ENCODE measurements around the gene TM9SF4.

TM9SF4 gene

DNA sequence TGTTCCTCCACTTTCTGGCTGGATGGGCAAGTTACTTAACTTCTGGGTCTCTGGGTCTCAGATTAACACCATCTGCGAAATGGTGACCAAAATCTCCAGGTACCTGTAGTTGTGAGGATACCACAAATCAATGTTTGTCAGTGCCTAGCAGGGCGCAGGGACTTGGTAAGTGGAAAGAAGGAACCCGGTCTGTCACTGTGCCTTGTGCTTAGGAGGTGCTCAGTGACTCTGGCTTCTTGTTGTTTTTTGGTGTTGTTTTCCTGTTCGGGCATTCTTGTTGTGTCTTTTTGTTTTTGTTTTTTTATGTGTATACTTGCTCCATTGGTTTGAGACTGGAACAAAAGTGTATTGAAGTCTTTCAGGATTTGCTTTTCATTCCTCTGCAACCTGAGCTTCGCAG is 17.8 kb downstream of the TM9SF4 start:
- DNase-seq (ENCODE audit: low read depth): no peak
- no peak overlapping the region for H3K4me3 ChIP-seq (ENCODE audit: low read length)
- TF ChIP-seq, protein P1, sequence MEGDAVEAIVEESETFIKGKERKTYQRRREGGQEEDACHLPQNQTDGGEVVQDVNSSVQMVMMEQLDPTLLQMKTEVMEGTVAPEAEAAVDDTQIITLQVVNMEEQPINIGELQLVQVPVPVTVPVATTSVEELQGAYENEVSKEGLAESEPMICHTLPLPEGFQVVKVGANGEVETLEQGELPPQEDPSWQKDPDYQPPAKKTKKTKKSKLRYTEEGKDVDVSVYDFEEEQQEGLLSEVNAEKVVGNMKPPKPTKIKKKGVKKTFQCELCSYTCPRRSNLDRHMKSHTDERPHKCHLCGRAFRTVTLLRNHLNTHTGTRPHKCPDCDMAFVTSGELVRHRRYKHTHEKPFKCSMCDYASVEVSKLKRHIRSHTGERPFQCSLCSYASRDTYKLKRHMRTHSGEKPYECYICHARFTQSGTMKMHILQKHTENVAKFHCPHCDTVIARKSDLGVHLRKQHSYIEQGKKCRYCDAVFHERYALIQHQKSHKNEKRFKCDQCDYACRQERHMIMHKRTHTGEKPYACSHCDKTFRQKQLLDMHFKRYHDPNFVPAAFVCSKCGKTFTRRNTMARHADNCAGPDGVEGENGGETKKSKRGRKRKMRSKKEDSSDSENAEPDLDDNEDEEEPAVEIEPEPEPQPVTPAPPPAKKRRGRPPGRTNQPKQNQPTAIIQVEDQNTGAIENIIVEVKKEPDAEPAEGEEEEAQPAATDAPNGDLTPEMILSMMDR (conservative IDR thresholded peaks at IDR 0.05; ENCODE audit: low read depth, low read length): no peak

DNA sequence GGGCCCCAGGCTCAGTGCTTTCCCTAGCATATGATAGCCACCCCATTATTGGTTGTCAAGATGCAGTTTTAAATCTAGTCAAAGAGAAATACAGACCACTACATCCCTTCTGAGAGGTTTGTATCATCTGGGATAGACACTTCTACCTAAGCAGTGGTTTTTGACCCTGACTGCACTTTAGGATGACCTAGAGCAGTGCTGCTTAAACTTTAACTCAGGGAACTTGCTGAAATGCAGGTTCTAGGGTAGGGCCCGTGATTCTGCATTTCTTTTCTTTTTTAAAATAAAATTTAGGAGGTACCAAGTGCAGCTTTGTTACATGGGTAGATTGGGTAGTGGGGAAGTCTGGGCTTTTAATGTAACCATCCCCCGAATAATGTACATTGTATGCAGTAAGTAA is 18.7 kb downstream of the TM9SF4 start:
- DNase-seq (ENCODE audit: low read depth): no peak
- no peak overlapping the region for H3K4me3 ChIP-seq (ENCODE audit: low read length)
- TF ChIP-seq, protein P1 (conservative IDR thresholded peaks at IDR 0.05; ENCODE audit: low read depth, low read length): no peak

DNA sequence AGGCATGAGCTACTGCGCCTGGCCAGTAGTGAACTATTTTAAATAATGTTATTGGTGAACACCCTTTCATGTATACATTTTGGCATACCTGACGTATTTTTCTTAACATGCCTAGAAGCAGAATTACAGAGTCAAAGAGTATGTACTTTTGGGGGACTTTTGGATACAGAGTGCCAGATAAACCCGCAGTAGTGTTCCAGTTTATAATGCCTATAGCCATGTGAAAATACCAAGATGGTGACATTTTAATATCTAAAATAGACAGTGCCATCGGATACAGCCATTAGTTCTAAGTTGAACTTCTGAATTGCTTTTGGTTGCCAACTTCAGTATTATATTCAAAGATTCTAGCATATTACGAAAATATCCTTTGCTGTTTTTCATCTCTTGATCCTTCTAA is 20.3 kb downstream of the TM9SF4 start:
- TF ChIP-seq, protein P1 (conservative IDR thresholded peaks at IDR 0.05; ENCODE audit: low read depth, low read length): no peak
- H3K4me3 ChIP-seq (ENCODE audit: low read length): no peak overlapping the region
- no peak for DNase-seq (ENCODE audit: low read depth)

DNA sequence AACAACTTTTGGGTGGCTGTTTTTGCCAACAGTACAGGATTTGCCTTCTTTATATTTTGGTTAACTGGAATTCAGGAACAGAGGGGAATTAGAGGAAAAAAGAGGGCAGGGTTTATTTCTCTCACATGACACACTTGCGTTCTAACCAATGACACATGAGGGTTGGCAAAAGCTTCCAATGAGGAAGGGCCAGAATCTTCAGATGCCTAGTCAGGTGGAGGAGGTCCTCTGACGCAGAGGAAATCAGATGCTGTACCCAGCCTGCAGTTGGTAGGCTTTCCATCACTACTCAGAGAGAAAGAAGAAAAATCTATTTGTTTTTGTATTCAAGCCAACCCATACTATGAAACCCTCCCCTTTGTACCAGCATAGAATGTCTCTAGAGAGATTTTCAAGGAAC is 20.8 kb downstream of the TM9SF4 start:
- TF ChIP-seq, protein P1 (conservative IDR thresholded peaks at IDR 0.05; ENCODE audit: low read depth, low read length): no peak
- H3K4me3 ChIP-seq (ENCODE audit: low read length): no peak overlapping the region
- no peak for DNase-seq (ENCODE audit: low read depth)

DNA sequence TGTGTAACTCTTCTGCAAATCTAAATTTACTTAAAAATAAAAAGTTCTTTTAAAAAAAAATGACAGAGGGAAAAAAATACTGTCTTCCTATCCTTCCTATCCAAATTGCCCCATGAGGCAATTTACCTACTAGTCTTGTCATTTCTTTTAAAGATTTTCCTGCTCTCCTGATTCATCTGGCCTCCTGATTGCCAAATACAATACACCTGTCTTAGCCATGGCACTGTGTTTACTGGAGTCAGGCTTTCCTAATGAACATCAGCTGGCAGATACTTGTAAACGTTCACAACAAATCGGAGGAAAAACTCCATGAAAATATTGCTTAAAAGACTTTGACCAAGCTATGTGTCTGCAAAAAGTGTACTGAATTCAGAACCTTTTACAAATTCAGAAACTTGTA is 21.5 kb downstream of the TM9SF4 start:
- H3K4me3 ChIP-seq (ENCODE audit: low read length): no peak overlapping the region
- TF ChIP-seq, protein P1 (conservative IDR thresholded peaks at IDR 0.05; ENCODE audit: low read depth, low read length): no peak
- DNase-seq (ENCODE audit: low read depth): no peak

DNA sequence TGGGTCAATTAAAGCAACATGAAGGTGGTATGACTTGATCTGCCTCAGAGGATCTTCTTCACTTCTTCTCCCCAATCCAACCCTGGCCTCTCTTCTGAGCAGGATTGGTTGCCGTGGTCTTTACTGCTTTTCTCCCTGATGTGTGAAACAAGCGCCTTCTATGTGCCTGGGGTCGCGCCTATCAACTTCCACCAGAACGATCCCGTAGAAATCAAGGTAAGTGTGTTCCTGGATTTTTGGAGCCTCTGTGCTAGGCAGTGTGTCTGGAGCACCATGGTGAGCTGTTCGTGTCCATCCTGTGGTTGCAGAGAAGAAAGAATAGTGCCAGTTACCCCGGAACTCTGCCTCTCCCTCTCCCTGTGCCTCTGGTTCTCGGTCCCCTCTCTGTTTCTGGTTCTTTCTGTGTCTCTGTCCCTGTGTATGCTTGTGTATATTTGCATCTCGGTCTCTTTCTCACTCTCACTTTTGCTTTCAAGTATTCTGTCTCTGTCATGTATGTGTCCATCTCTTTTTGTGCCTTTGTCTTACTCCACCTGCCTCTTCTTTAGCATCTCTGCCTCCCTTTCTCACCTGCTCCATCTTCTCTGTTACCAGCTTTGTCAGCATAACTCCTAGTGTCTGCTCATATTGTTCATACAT is 23.5 kb downstream of the TM9SF4 start:
- DNase-seq (ENCODE audit: low read depth): no peak
- no peak overlapping the region for H3K4me3 ChIP-seq (ENCODE audit: low read length)
- TF ChIP-seq, protein P1 (conservative IDR thresholded peaks at IDR 0.05; ENCODE audit: low read depth, low read length): no peak

DNA sequence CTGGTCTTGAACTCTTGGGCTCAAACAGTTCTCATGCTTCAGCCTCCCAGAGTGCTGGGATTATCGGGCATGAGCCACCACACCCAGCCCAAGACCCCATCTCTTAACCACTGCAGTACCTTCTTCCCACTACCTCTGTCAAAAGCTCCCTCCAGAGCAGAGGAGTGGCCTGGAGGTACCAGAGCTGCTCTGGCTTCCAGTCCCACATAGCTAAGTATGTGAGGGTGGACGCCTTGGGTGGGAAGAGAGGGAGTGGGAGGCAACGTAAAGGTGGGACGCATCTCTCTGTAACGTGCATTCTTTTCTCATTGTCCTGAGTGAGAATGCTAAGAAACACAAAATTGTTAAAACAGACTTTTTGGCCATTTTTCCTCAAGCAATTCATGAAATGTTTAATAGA is 24.5 kb downstream of the TM9SF4 start:
- no peak overlapping the region for H3K4me3 ChIP-seq (ENCODE audit: low read length)
- no peak for DNase-seq (ENCODE audit: low read depth)
- TF ChIP-seq, protein P1 (conservative IDR thresholded peaks at IDR 0.05; ENCODE audit: low read depth, low read length): no peak
